ENCODE results near the gene SLC6A15. TPM values are rescaled to one million over a fixed set of nuclear protein-coding genes. Genes with fewer than 3 reads are reported as not detected.
A peak's percentile ranks its signal among the peaks of the same experiment; 100 is the strongest.

SLC6A15 gene
- total RNA-seq, 1 donor from 2014 or later: not detected

DNA sequence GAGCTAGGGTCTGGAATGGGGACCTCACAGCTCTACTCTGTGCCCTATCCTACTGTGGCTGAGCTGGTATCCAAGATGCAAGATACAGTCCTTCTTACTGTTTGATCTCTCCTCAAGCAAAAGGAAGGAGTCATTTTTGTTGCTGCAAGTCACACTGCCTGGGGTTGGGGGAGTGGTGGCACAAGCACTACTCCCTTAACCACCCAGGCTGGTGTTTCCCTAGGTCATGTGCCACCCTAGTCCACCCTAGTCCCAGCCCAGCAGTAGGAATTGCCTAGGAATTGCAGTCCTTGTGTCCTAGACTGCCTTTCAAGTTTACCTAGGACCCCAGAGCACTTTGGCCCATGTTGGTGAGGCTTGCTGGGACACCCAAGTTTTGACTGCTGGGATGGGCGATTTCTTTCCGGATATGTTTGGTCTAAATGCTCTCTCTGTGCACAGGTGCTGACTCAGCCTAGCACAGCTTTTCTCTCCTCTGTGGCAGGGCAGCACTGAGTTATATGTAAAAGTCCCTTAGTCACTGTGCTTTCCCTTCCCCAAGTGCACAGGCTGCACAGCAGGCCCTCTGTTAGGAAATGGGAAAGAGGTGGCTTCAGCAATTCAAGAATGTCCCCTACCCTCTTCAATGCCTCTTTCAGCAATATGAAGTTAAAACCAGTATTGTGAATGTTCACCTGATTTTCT lies 54.9 kb downstream of the SLC6A15 start:
- no peaks in the 10 kb centered on the region for H3K9me3 ChIP-seq
- TF ChIP-seq, protein P1, sequence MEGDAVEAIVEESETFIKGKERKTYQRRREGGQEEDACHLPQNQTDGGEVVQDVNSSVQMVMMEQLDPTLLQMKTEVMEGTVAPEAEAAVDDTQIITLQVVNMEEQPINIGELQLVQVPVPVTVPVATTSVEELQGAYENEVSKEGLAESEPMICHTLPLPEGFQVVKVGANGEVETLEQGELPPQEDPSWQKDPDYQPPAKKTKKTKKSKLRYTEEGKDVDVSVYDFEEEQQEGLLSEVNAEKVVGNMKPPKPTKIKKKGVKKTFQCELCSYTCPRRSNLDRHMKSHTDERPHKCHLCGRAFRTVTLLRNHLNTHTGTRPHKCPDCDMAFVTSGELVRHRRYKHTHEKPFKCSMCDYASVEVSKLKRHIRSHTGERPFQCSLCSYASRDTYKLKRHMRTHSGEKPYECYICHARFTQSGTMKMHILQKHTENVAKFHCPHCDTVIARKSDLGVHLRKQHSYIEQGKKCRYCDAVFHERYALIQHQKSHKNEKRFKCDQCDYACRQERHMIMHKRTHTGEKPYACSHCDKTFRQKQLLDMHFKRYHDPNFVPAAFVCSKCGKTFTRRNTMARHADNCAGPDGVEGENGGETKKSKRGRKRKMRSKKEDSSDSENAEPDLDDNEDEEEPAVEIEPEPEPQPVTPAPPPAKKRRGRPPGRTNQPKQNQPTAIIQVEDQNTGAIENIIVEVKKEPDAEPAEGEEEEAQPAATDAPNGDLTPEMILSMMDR (IDR thresholded peaks at IDR 0.05): no peak
- intact Hi-C loops (cut with DNase I): no loop called here
- no peak overlapping the region for H3K4me3 ChIP-seq
- H3K36me3 ChIP-seq: no peaks in the 10 kb centered on the region
- ATAC-seq: no peak
- no peak overlapping the region for H3K27ac ChIP-seq
- no peak for DNase-seq
- H3K27me3 ChIP-seq (ENCODE audit: low read depth): no peaks in the 10 kb centered on the region
- H3K4me1 ChIP-seq: no peaks in the 10 kb centered on the region

DNA sequence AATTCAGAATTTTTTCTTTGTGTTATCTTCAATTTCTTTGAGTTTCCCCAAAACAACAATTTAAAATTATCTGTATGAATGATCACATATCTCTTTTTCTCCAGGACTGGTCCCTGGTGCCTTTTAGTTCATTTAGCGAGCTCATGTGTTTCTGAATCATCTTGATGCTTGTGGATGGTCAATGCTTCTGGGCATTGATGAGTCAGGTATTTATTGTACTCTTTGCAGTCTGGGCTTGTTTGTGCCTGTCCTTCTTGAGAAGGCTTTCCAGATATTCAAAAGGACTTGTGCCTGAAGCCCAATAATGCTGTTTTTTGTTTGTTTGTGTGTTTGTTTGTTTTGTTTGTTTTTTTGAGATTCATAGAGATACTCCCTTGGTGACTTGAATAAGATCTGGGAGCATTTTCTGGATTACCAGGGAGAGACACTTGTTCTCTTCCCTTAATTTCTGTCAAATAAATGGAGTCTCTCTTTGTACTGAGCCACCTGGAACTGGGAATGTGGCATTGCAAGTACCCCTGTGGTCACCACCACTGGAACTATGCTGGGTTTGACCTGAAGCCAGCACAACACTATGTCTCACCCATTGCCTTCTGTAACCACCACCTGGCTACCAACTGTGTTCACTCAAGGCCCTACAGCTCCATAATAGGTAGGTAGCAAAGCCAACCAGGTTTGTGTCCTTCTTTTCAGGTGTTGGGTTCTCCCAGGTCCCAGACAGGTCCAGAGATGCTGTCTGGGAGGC lies 56.3 kb downstream of the SLC6A15 start:
- TF ChIP-seq, protein P1 (IDR thresholded peaks at IDR 0.05): no peak
- no peaks in the 10 kb centered on the region for H3K27me3 ChIP-seq (ENCODE audit: low read depth)
- intact Hi-C loops (cut with DNase I): no loop called here
- H3K4me3 ChIP-seq: no peak overlapping the region
- no peak overlapping the region for H3K27ac ChIP-seq
- no peak for DNase-seq
- ATAC-seq: no peak
- no peaks in the 10 kb centered on the region for H3K9me3 ChIP-seq
- H3K4me1 ChIP-seq: no peaks in the 10 kb centered on the region
- no peaks in the 10 kb centered on the region for H3K36me3 ChIP-seq

DNA sequence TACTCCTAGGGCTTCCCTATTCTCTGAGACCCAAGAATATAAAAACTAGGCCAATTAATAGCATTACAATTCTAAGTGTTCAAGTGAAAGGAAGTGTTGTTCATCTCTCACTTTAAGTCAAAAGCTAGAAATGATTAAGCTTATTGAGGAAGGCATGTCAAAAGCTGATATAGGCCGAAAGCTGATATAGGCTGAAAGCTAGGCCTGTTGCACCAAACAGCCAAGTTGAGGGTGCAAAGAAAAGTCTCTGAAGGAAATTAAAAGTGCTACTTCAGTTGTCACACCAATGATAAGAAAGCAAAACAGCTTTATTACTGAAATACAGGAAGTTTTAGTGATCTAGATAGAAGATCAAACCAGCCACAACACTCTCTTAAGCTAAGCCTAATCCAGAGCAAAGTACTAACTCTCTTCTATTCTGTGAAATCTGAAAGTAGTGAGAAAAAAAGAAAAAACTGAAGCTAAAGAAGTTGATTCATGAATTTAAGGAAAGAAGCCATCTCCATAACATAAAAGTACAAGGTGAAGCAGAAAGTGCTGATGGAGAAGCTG lies 68.9 kb downstream of the SLC6A15 start:
- Histone ChIP-seq H3K9me3 (no peaks in the 10 kb centered on the region), H3K36me3 (no peaks in the 10 kb centered on the region), H3K4me1 (no peaks in the 10 kb centered on the region), H3K27ac (no peak overlapping the region), H3K27me3 (ENCODE audit: low read depth) (no peaks in the 10 kb centered on the region), H3K4me3 (no peak overlapping the region)
- intact Hi-C loops (cut with DNase I): no loop called here
- no peak for ATAC-seq
- no peak for DNase-seq
- TF ChIP-seq, protein P1 (IDR thresholded peaks at IDR 0.05): no peak

DNA sequence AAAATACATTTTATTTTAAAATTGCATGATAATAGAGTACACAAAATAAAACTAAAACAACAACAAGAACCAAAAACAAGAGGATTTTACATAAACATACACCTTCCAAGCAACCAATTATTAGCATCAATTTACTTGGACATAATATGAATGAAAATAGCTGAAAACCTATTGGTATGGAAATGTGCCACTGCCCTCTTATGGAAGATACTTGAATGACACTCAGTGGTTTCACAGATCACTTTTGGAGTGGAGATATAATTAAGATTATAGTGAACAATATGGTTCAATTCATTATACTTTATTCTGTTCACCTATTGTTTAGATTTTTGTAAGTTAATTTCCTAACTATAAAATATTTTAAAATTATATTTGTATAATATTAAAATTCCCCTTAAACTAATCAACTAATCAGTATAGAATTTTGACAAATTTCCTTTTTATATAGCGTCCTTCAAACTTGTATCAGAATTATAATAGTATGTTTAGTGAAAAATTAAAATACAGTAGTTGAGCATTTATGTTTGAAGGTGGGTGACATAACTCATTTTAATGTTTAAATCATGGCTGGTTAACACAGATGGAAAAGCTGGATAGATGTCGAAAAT lies 70.1 kb downstream of the SLC6A15 start:
- H3K4me1 ChIP-seq: no peaks in the 10 kb centered on the region
- TF ChIP-seq, protein P1 (IDR thresholded peaks at IDR 0.05): peak; percentile 68
- ATAC-seq (peak in 1 of 2 donors; percentile 49), DNase-seq (no peak)
- no peaks in the 10 kb centered on the region for H3K9me3 ChIP-seq
- H3K4me3 ChIP-seq: no peak overlapping the region
- no peaks in the 10 kb centered on the region for H3K27me3 ChIP-seq (ENCODE audit: low read depth)
- intact Hi-C loops (cut with DNase I): no loop called here
- no peak overlapping the region for H3K27ac ChIP-seq
- H3K36me3 ChIP-seq: no peaks in the 10 kb centered on the region

DNA sequence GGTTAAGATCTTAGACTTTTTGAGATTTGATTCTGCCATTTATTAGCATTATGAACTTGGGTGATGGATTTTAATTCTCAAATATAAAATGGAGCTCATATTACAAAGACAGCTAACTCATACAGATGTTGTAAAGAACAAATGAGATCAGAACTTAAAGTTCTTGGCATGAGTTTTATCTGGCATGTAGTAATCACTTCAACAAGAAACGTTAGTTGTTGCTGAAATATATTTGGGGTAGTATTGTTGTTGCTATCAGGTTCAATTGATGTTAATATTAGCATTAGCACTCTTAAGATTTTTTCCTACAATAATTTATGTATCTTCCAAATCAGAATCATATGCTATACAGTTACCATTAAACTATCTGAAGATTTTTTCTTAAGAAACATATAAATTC lies 71.0 kb downstream of the SLC6A15 start:
- intact Hi-C loops (cut with DNase I): no loop called here
- no peaks in the 10 kb centered on the region for H3K9me3 ChIP-seq
- H3K27ac ChIP-seq: no peak overlapping the region
- no peaks in the 10 kb centered on the region for H3K27me3 ChIP-seq (ENCODE audit: low read depth)
- H3K4me3 ChIP-seq: no peak overlapping the region
- DNase-seq: no peak
- no peaks in the 10 kb centered on the region for H3K36me3 ChIP-seq
- ATAC-seq: no peak
- no peaks in the 10 kb centered on the region for H3K4me1 ChIP-seq
- TF ChIP-seq, protein P1 (IDR thresholded peaks at IDR 0.05): no peak

Measured in lower lobe of right lung (tissue), 2 donors.